NCI-H2029 (cell line): ENCODE data around the gene SLIT3.

Experiments used
- DNase-seq: peaks from one replicate; lab custom pipeline; 2025; lab: John Stamatoyannopoulos, UW

SLIT3 gene

GRCh38 chr5:169029661-169030274, 271.2 kb downstream of the SLIT3 start:
- DNase-seq: no peak

- DNase-seq: no peak
These were observed 271.9 kb downstream of the SLIT3 start for GRCh38 chr5:169029037-169029436.

GRCh38 chr5:169027501-169028061, 273.4 kb downstream of the SLIT3 start:
- DNase-seq: no peak

DNA sequence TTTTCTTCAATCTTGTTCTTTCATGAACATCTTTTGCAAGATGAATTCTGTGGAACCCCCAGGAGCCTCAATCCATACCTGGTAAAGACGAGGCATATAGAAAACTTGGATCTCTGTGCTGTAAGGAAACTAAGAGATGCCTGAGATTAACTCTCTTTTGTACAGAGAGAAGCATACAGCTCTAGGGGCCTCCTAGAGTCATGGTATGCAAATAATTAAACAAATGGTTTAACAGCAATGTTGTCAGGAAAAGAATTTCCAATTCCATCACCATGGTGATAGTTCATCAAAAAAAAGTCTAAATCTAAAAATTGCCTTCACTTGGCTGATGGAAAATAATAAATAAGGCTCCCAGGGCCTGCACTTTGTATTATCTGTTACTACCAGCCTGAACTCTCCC, 275.4 kb downstream of the SLIT3 start:
- no peak for DNase-seq

- DNase-seq: no peak
These were observed 276.5 kb downstream of the SLIT3 start for GRCh38 chr5:169024421-169024820.

DNA sequence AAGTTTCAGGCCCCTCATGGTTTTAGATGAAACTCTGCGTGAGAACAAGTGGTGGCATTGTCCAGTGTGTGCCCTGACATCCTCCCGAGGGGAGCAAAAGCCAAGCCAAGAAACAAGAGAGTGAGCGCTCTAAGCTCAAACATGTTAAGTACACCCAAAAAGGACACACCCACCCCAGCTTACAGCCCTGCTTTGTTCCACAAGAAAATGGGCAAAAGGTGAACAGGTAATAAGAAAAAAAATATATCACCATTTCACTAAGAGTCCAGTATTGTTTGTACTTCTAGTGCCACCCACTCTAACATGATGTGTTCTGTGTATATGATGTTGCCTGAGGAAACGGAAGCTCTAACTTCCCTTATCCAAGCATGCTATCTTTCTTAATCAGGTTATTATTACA, 278.2 kb downstream of the SLIT3 start:
- DNase-seq: no peak

- no peak for DNase-seq
These were observed 280.8 kb downstream of the SLIT3 start for GRCh38 chr5:169020102-169020501.

GRCh38 chr5:169018925-169019324, 282.0 kb downstream of the SLIT3 start:
- DNase-seq: no peak

DNA sequence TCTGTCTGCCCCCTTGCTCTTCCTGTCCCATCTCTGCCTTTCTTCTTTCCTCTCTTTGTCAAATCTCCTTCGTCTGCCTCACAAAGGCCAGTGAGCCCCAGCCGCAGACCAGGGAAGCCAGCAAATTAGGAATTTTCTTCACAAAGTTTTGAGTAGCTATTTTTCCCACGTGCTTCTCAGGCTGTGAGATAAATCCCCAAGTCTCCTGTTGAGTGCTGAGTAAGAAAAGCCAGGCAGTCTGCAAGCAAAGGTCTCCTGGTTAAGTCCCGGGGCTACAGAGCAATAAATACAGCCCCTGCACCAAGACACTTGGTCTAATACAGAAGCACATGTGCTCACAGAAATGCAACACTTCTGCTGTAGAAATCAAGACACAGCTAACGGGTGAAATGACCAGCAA, 284.9 kb downstream of the SLIT3 start:
- DNase-seq: no peak

- no peak for DNase-seq
These were observed 287.1 kb downstream of the SLIT3 start for GRCh38 chr5:169013846-169014245.

DNA sequence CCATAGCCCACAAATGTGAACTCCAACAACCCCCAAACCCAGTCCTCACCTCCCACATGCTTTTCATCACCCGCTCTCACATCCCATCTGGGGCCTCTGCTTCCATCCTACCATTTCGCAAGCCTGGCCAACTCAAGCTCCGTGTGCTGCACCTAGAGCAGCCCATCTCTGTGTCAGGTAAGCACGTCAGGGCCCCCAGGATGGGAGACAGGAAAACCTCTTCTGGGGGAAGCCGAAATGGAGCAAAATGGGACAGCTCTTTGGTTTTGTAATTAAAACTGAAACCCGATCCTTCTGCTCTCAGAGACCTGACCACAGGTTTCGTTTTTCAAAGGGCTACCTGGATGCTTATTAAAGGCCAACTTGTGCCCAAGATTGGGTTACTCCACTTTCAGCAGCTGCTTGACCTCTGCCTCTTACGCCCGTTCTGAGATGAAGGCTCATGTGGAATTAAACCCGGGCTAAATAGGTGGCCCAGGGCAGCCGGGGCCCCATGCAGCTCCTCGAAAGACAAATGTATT, 287.7 kb downstream of the SLIT3 start:
- DNase-seq: no peak

DNA sequence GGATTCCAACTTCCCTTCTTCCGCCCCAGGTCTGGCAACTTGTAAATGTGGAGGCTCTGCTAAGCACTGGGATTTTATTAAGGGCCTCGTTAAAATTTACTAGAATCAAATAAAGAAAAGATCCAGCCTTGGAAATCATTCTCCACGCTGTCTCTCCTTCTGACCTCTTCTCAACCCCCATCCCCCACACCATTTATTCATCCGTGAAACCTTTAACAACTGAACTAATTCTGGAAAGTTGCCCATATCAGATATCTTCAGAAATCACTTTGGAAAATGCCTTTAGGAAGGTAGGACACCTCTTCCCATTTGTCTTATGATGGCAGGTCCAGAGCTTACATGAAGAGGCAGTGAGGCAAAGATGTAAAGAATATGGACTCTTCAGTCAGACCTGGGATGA, 288.5 kb downstream of the SLIT3 start:
- DNase-seq: no peak

- DNase-seq: no peak
These were observed 289.5 kb downstream of the SLIT3 start for GRCh38 chr5:169011451-169011850.

GRCh38 chr5:169011009-169011408, 289.9 kb downstream of the SLIT3 start:
- no peak for DNase-seq

DNA sequence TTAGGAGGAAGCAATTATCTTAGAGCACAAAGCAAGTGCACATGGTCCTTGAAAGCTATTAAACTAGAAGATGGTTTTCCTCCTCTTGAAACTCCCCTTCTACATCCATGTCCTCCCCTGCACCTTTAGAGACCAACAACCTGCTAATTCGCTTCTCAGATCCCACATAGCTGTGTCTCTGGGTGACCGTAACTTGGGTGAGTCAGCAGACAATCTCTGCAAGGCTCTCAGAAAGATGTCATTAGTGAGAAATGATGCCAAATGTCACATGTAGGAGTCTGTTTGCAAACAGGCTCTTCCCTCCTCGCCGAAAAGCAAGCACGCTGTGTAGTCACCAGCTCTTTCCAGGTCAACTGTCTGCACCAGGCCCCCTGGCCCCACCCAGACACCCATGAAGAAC, 291.8 kb downstream of the SLIT3 start:
- DNase-seq: no peak

DNA sequence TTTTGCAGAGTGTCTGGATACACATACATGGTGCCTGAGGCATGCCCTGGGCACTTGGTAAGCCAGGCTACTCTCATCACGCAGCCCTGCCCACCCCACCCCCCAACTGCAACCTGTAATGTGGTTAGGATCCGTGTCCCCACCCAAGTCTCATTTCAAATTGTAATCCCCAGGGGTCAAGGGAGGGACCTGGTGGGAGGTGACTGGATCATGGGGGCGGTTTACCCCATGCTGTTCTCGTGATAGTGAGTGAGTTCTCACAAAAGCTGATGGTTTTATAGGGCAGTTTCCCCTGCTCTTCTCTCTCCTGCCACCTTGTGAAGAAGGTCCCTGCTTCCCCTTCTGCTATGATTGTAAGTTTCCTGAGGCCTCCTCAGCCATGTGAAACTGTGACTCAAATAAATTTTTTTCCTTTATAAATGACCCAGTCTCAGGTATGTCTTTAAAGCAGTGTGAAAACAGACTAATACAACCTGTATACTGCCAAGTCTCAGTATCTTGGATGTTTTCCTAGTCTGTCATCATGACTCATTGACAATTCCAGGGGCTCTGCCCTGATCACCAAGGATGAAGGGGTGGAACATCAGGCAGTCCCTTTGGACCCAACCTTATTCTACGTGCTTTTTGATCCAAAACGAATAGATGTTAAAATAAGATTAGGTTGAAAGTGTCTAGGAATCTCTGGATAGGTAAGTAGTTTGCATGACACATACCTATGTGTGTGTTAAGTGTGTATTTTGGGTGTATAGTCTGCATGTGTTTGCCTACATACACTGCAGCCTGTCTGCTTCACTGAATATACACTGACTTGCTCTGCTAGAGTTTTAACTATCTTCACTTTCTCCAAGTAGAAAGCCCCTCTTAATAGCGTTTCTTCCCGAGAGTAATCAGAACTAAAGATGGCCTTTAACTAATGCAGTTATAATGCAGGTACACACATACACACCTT, 293.8 kb downstream of the SLIT3 start:
- no peak for DNase-seq

DNA sequence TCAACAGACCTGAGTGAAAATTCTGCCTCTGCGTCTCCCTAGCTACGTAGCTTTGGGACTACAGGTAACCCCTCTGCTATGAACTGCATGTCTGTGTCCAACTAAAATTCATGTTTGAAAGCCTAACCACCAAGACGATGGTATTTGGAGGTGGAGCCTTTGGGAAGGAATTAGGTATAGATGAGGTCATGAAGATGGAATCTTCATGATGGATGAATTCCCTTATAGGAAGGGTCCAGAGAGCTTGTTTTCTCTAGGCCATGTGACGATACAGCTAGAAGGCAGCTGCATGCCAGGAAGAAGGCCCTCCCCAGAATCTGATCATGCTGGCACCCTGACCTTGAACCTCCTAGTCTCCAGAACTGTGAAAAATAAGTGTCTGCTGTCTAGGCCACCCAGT, 296.4 kb downstream of the SLIT3 start:
- no peak for DNase-seq

- DNase-seq: no peak
These were observed 297.0 kb downstream of the SLIT3 start for GRCh38 chr5:169003721-169004541.

- DNase-seq: no peak
These were observed 297.9 kb downstream of the SLIT3 start for GRCh38 chr5:169002953-169003555.

- no peak for DNase-seq
These were observed 299.5 kb downstream of the SLIT3 start for GRCh38 chr5:169001394-169001793.

GRCh38 chr5:168995024-168995423, 305.9 kb downstream of the SLIT3 start:
- DNase-seq: no peak

- DNase-seq: no peak
These were observed 308.3 kb downstream of the SLIT3 start for GRCh38 chr5:168992687-168993086.
